Testis (tissue), 3 donors: ENCODE results near the gene TXNRD2. TPM values are rescaled to one million over a fixed set of nuclear protein-coding genes. Genes with fewer than 3 reads are reported as not detected.

Experiments used
- DNase-seq: peaks from one replicate; pipeline ENCODE4 v3.0.0-alpha.2; 2019
- H3K27ac ChIP-seq, 2 donors: fragments of 200-600 bp; sonication (generic); one replicate each; pipeline ENCODE4 v1.5.1; 2019
- H3K27me3 ChIP-seq: fragments of 200-600 bp; sonication (generic); one replicate; pipeline ENCODE4 v1.5.1; 2019
- H3K36me3 ChIP-seq: fragments of 200-600 bp; sonication (generic); one replicate; pipeline ENCODE4 v1.5.1; 2017; ENCODE audit warnings: low read depth; ENCODE audit errors: missing control alignments
- H3K4me1 ChIP-seq: fragments of 200-600 bp; sonication (generic); one replicate; pipeline ENCODE4 v1.5.1; 2019
- H3K4me3 ChIP-seq, 2 donors: fragments of 200-600 bp; sonication (generic); one replicate each; pipeline ENCODE4 v1.5.1; 2017 to 2019
- H3K9me3 ChIP-seq: fragments of 200-600 bp; sonication (generic); one replicate; pipeline ENCODE4 v1.5.1; 2017
- POLR2A ChIP-seq: fragments of 450-650 bp; IDR thresholded peaks from one replicate; pipeline ENCODE4 v1.6.1; 2017; ENCODE audit warnings: antibody characterized with exemption, mild to moderate bottlenecking, moderate library complexity
- WGBS, 2 donors: methylation state at CpG; one replicate each; pipeline ENCODE4 v1.1.5; 2018; 5-methylcytosine and 5-hydroxymethylcytosine counted together
- intact Hi-C: fragments of 100-400 bp; cut with DNase I; formaldehyde crosslinking; loops from one replicate; pipeline ENCODE4 v1.15.1; 2023; ENCODE audit warnings: low total_unique reads
- polyA plus RNA-seq: library from polyadenylated mRNA; stranded (reverse); fragments of 350-450 nt; fragmentation: Illumina TruSeq; extraction: RNeasy Lipid Tissue Mini Kit (QIAGEN cat#74804); gene quantifications from one replicate; pipeline ENCODE4 v1.2.3, GENCODE V29; 2014; ENCODE audit warnings: low read depth, low replicate concordance; ENCODE audit not compliant: insufficient read depth
- total RNA-seq, 2 donors: library from RNA; depleted of rRNA; stranded (reverse); fragments of >200 nt; gene quantifications; one replicate each; pipeline ENCODE4 v1.2.3, GENCODE V29; 2016
- TF ChIP-seq, protein P1 (sequence below), 3 experiments: fragments of 450-650 bp in 2 of 3; fragments of 200-600 bp in 1 of 3; sonication (generic) in 1 of 3; IDR thresholded peaks; one replicate each; pipeline ENCODE4 v1.5.1; 2016 to 2019; ENCODE audit warnings: antibody characterized with exemption in 3 of 3, mild to moderate bottlenecking in 2 of 3, moderate library complexity in 1 of 3

Gene TXNRD2
- total and polyA plus RNA-seq, 3 donors from 2014 or later = 28.7 to 49.9 (median 36.6) TPM

DNA sequence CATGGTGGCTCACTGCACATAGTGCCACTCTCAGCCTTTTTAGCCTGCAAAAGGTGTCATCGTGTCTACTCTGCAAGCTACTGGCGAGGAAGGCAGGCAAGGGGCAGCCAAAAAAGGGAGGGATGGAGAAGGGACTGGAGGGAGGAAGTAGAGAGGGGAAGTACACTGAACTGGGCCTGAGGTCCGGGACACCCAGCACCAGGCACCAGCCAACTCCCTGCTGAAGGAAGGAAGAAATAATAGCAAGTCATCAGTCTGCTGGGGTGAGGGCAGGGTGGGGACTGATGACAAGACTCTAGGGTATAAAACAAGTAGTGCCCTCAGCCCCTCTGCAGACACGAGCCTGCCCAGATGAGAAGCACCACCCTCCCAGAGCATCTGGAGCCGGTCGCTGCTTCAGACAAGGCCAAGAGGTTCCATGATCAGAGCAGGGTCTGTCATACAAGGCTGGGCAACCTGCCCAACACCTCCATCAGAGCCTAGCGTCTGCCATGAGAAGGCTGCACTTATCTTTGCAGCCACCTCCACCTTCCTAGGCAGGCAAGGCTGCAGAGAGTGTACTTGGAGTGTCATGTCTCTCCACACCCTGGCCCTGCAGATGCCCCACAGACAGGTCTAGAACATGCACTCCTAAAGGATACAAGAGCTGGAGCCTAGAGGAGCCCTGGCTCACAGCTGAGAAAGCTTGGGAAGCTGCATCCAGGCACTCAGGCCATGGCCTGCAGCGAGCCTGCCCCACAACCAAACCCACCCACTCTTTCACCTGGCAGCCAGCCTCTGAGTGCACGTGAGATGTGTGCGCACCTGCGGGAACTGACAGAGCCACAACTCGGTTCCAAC lies 9.0 kb downstream of the TXNRD2 start:
- H3K27ac ChIP-seq = no peak overlapping the region
- H3K9me3 ChIP-seq = no peaks in the 10 kb centered on the region
- no peaks in the 10 kb centered on the region for H3K27me3 ChIP-seq
- H3K36me3 ChIP-seq = no peaks in the 10 kb centered on the region
- no peaks in the 10 kb centered on the region for H3K4me1 ChIP-seq
- DNase-seq = no peak
- TF ChIP-seq POLR2A = no peak
- TF ChIP-seq, protein P1, sequence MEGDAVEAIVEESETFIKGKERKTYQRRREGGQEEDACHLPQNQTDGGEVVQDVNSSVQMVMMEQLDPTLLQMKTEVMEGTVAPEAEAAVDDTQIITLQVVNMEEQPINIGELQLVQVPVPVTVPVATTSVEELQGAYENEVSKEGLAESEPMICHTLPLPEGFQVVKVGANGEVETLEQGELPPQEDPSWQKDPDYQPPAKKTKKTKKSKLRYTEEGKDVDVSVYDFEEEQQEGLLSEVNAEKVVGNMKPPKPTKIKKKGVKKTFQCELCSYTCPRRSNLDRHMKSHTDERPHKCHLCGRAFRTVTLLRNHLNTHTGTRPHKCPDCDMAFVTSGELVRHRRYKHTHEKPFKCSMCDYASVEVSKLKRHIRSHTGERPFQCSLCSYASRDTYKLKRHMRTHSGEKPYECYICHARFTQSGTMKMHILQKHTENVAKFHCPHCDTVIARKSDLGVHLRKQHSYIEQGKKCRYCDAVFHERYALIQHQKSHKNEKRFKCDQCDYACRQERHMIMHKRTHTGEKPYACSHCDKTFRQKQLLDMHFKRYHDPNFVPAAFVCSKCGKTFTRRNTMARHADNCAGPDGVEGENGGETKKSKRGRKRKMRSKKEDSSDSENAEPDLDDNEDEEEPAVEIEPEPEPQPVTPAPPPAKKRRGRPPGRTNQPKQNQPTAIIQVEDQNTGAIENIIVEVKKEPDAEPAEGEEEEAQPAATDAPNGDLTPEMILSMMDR (IDR thresholded peaks at IDR 0.05) = no peak
- 61 to 75% methylated on average over 8 to 12 of the region's 12 CpGs for WGBS, 2 donors
- intact Hi-C loops = no loop called here
- no peak overlapping the region for H3K4me3 ChIP-seq

DNA sequence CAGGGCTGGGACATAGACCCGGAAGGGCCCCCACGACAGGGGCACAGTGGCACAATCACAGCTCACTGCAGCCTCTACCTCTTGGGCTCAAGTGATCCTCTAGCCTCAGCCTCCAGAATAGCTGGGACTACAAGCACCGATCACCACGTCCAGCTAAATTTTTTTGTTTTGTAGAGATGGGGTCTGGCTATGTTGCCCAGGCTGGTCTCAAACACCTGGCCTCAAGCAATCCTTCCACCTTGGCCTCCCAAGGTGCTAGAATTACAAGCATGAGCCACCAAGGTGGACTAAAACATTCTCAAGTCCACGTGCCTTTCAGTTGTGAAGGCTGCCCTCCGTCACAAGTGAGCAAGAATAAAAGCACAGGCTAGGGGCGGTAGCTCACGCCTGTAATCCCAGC lies 10.1 kb downstream of the TXNRD2 start:
- no peak for DNase-seq

DNA sequence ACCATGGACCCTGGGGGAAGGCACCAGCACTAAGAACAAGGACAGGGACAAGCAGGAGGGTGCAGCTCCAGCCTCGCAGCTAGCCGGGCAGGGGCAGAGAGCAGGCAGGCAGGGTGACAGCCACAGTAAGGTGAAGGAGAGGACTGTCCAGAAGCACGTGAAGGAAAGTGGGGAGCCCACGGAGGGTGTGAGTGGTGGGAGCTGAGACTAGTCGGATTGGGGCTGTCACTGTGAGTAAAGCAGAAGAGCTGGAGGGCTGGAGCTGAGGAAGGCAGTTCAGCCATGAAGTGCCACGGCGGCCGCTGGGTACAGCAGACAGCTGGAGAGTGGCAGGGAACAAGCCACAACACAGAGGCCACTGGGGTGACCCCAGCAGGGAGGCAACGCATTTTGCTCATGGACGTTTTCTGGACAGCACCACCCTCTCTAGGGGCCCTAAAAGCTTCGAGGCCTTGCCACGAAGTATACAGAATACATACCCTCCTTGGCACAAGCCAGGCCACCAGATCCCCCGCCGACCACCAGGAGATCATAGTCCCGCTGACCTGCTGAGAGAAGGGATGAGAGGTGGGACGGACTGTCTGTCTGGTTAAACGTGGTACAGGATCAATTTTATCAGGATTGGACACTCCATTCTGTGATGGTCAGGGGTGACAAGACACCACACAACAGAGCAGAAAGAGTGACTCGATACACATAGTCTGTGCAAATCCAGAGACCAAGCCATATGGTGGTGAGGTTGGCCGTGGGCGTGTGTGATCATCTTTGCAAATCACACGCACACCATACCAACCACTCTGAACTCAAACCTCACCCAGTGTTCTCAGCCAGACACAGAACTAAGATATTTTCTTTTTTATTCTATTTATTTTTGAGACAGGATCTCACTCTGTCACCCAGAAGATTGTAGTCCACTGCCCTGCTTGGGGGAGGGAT lies 10.8 kb downstream of the TXNRD2 start:
- TF ChIP-seq, protein P1 (IDR thresholded peaks at IDR 0.05) = no peak
- TF ChIP-seq POLR2A = no peak
- H3K9me3 ChIP-seq = no peaks in the 10 kb centered on the region
- H3K36me3 ChIP-seq = no peaks in the 10 kb centered on the region
- intact Hi-C loops = no loop called here
- H3K27ac ChIP-seq = no peak overlapping the region
- H3K27me3 ChIP-seq = no peaks in the 10 kb centered on the region
- no peak overlapping the region for H3K4me3 ChIP-seq
- no peaks in the 10 kb centered on the region for H3K4me1 ChIP-seq
- WGBS, 2 donors = 90 to 94% methylated on average over 18 to 21 of the region's 21 CpGs
- no peak for DNase-seq

More for the DNA sequence above, 10.1 kb downstream of the TXNRD2 start:
- TF ChIP-seq, protein P1 (IDR thresholded peaks at IDR 0.05) = no peak
- TF ChIP-seq POLR2A = no peak
- Histone ChIP-seq H3K36me3 (no peaks in the 10 kb centered on the region), H3K27ac (no peak overlapping the region), H3K4me1 (no peaks in the 10 kb centered on the region), H3K4me3 (no peak overlapping the region), H3K9me3 (no peaks in the 10 kb centered on the region), H3K27me3 (no peaks in the 10 kb centered on the region)
- 94 to 97% methylated on average over 7 to 8 of the region's 8 CpGs for WGBS, 2 donors
- intact Hi-C loops = no loop called here

DNA sequence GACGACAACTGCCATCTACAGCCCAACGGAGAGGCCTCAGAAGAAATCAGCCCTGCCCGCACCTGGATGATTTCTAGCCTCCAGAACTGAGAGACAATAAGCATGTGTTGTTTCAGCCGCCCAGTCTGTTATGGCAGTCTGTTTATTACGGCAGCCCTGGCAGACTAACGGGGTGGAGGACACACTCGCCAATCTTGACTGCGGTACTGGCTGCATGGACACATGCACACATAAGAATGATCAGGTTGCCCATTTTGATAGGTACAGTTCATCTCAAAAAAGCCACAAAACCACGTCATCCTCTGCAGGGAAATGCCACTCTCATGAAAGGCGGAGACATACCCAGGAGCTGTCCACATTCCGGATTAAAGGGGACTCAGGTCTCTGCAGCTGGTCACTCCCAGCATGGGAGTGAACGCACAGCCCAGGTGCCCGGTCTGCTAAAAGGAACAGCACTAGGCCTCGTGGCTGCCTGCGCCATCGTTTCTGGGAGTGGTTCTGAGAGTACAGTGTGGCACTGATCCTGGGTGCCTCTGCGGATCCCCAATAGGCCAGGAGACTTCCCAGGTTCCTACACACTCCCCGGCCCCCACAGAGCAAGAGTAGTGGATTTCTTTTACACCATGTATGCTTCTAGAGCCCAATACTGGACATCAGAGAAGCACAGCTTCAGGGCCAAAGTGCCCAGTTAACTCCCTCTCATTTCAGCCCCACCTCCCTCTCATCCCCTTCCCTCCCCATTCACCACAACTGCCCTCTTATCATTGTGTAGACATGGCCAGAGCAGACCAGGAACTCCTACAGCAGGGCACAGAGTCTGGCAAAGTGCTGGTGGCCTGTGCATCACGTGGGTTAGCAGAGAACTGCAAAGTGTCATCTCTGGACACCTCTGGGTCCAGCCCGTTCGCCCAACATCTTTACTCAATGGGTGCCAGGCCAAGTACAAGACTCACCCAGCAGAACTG lies 11.8 kb downstream of the TXNRD2 start:
- intact Hi-C loops = no loop called here

More for the DNA sequence above, 11.8 kb downstream of the TXNRD2 start:
- Histone ChIP-seq H3K9me3 (no peaks in the 10 kb centered on the region), H3K4me1 (no peaks in the 10 kb centered on the region), H3K27me3 (no peaks in the 10 kb centered on the region), H3K36me3 (no peaks in the 10 kb centered on the region), H3K27ac (no peak overlapping the region), H3K4me3 (no peak overlapping the region)
- 89 to 94% methylated on average over 9 to 21 of the region's 21 CpGs for WGBS, 2 donors
- no peak for DNase-seq
- TF ChIP-seq, protein P1 (IDR thresholded peaks at IDR 0.05) = no peak
- no peak for TF ChIP-seq POLR2A
